Memory B cell (primary cell): ENCODE measurements around the gene DDTL.

ENCODE experiments used
- ATAC-seq: fragments of 150-1000 bp; cut with Tn5 transposase; 2 replicates; pipeline ENCODE4 v1.10.0; 2021; ENCODE audit warnings: low read depth, mild to moderate bottlenecking, moderate library complexity
- DNase-seq, 2 donors: peaks; one replicate each; pipeline ENCODE4 v3.0.0; 2022; ENCODE audit warnings: low spot score in 2 of 2
- H3K27ac Mint-ChIP-seq: one replicate; pipeline ENCODE4 v1.8.0; 2022; ENCODE audit warnings: mild to moderate bottlenecking, moderate library complexity, mixed read lengths
- H3K27me3 Mint-ChIP-seq: one replicate; pipeline ENCODE4 v1.8.0; 2022; ENCODE audit warnings: mixed read lengths
- H3K36me3 Mint-ChIP-seq: one replicate; pipeline ENCODE4 v1.8.0; 2022; ENCODE audit warnings: mild to moderate bottlenecking, mixed read lengths
- H3K4me1 Mint-ChIP-seq: one replicate; pipeline ENCODE4 v1.8.0; 2022; ENCODE audit warnings: mixed read lengths
- H3K4me3 Mint-ChIP-seq: one replicate; pipeline ENCODE4 v1.8.0; 2022; ENCODE audit warnings: mild to moderate bottlenecking, moderate library complexity, mixed read lengths
- H3K9me3 Mint-ChIP-seq: one replicate; pipeline ENCODE4 v1.8.0; 2022; ENCODE audit warnings: mixed read lengths

The DDTL gene

GRCh38 chr22:24005201-24005600, 38.5 kb downstream of the DDTL start, which contains the start of gene GSTT4:
TSS of gene GSTT4 (minus strand) at chr22:24005453. CDS start at chr22:24005356, 97 bp downstream.
- no peaks in the 10 kb centered on the region for H3K36me3 Mint-ChIP-seq
- H3K27me3 Mint-ChIP-seq: peaks cover 8% of the 10 kb centered on the region
- no peaks in the 10 kb centered on the region for H3K4me1 Mint-ChIP-seq
- ATAC-seq: no peak
- no peak within 1 kb of the TSS for H3K4me3 Mint-ChIP-seq
- H3K27ac Mint-ChIP-seq: no peak within 1 kb of the TSS
- DNase-seq: no peak
- no peaks in the 10 kb centered on the region for H3K9me3 Mint-ChIP-seq

GRCh38 chr22:24006207-24006913, 39.7 kb downstream of the DDTL start:
- Mint-ChIP-seq H3K27ac (no peak overlapping the region), H3K4me1 (peaks cover 6% of the 10 kb centered on the region), H3K4me3 (no peak overlapping the region)

DNA sequence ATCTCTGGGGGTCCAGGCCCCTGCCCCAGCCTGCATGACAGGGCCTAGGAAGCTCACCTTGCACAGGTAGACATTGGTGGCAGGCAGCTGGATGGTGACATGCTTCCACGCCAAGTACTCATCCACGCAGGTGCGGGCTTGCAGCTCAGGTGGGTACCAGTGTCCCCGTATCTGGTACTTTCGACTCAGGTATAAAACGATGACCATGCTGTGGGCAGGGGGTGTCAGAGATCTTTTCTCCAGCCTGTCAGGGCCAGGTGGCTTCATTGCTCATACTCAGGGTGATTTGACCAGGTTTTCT, 40.2 kb downstream of the DDTL start:
- H3K27ac Mint-ChIP-seq: no peak overlapping the region
- H3K36me3 Mint-ChIP-seq: no peaks in the 10 kb centered on the region
- H3K4me3 Mint-ChIP-seq: no peak overlapping the region
- H3K27me3 Mint-ChIP-seq: peaks cover 5% of the 10 kb centered on the region
- ATAC-seq: no peak
- H3K9me3 Mint-ChIP-seq: no peaks in the 10 kb centered on the region
- DNase-seq: no peak
- H3K4me1 Mint-ChIP-seq: peaks cover 9% of the 10 kb centered on the region

More at GRCh38 chr22:24006207-24006913, 39.7 kb downstream of the DDTL start:
- no peaks in the 10 kb centered on the region for H3K36me3 Mint-ChIP-seq
- H3K9me3 Mint-ChIP-seq: no peaks in the 10 kb centered on the region
- H3K27me3 Mint-ChIP-seq: peaks cover 6% of the 10 kb centered on the region
- ATAC-seq (no peak), DNase-seq (no peak)

DNA sequence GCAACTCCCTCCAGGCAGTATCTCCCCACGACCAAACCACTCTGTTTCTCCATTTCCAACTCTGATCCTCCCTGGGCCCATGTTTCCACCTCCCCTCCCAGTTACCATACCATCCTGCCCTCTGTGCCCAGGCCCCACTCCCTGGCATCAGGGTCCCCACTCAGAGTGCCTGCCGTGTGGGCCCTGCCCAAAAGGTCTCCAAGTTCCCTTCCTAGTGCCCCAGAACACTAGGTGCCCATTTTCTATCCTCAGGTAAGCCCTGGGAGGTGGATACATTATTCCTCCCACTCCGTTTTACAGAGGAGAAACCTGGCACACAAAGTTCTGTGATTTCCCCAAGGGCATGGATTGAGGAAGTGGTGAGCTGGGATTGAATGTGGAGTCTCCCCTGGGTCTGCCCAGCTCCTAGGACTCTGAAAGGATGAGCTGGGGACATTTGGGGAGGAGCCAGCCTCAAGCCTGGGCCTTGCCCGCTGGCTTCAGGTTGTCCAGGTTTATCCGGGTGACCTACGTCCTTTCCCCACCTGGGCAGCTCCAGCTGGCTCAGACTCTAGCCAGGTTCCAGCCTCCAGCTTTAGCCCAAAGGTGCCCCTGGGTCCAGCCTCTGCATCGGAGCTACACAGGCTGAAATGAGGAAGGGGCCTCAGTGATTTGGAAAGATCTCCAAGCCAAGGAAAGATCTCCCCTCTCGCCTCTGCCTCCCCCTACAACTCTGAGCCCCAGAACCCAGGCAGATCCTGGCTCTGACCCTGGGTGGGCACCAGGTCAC, 40.7 kb downstream of the DDTL start:
- Mint-ChIP-seq H3K4me3 (no peak overlapping the region), H3K4me1 (peaks cover 10% of the 10 kb centered on the region), H3K27ac (no peak overlapping the region), H3K36me3 (no peaks in the 10 kb centered on the region), H3K27me3 (peaks cover 2% of the 10 kb centered on the region), H3K9me3 (no peaks in the 10 kb centered on the region)
- DNase-seq (no peak), ATAC-seq (no peak)

GRCh38 chr22:24008022-24008283, 41.3 kb downstream of the DDTL start:
- Mint-ChIP-seq H3K9me3 (no peaks in the 10 kb centered on the region), H3K4me1 (peaks cover 11% of the 10 kb centered on the region), H3K27ac (no peak overlapping the region), H3K4me3 (no peak overlapping the region), H3K27me3 (peaks cover 2% of the 10 kb centered on the region), H3K36me3 (no peaks in the 10 kb centered on the region)
- no peak for ATAC-seq
- DNase-seq: no peak

GRCh38 chr22:24008381-24009226, 41.9 kb downstream of the DDTL start:
- no peaks in the 10 kb centered on the region for H3K9me3 Mint-ChIP-seq
- H3K36me3 Mint-ChIP-seq: no peaks in the 10 kb centered on the region
- H3K4me1 Mint-ChIP-seq: peaks cover 13% of the 10 kb centered on the region
- ATAC-seq: no peak
- H3K4me3 Mint-ChIP-seq: no peak overlapping the region
- H3K27me3 Mint-ChIP-seq: no peaks in the 10 kb centered on the region
- peak overlapping the region; percentile 17 for H3K27ac Mint-ChIP-seq
- no peak for DNase-seq

DNA sequence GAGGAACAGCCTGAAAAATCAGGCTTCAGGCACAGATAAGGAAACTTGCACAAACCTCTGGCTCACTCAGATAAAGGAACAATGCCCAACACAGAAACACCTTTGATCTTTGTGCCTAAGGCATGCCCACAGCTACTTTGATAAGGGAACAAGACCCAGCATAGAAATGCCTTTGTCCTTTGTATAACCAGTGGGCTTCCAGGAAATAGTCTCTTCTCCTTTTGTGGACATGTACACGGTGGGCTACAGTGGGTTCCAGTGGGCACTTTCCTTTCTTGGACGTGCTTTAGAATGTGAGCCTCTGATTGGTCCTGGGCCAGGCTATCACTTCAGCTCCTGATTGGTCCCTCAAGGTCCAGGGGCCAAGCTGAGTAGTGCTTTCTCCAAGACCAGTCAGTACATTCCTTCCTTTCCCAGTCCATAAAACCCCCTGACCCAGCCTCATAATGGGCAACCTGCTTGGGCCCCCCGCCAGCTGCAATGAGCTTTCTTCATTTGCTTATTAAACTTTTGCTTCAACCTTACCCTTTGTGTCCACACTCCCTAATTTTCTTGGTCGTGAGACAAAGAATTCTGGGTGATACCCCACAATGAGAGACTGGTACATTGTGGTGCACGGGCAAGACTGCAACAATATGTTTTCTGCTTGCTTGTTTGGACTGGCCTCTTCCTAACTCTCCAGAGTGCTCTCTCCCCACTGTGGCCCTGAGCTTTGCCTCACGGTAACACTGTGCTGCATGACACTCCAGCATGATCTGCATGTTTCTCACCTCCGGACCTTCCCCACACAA, 42.7 kb downstream of the DDTL start:
- ATAC-seq (no peak), DNase-seq (no peak)
- no peaks in the 10 kb centered on the region for H3K36me3 Mint-ChIP-seq
- H3K9me3 Mint-ChIP-seq: no peaks in the 10 kb centered on the region
- no peak overlapping the region for H3K4me3 Mint-ChIP-seq
- H3K4me1 Mint-ChIP-seq: peaks cover 18% of the 10 kb centered on the region
- peak overlapping the region; percentile 17 for H3K27ac Mint-ChIP-seq
- no peaks in the 10 kb centered on the region for H3K27me3 Mint-ChIP-seq

DNA sequence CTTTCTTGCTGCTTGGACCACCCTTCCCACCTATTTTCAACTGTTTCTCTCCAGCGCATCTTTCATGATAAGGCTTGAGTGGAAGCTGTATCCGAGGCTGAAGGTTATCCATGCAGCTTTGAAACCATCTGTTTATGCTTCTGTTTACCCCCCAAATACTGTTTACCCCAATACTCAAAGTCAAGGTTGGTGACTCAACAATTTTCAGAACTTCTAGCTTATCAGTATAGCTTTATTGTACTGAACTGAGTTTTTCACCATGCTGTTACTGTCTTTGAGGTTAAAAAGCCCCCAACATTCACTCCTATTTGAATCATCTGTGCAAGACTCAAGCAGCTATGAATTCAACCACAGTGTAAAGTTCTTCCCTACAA, 43.3 kb downstream of the DDTL start:
- H3K4me3 Mint-ChIP-seq: peak overlapping the region; percentile 25
- H3K27me3 Mint-ChIP-seq: no peaks in the 10 kb centered on the region
- no peak overlapping the region for H3K27ac Mint-ChIP-seq
- H3K4me1 Mint-ChIP-seq: peaks cover 22% of the 10 kb centered on the region
- H3K9me3 Mint-ChIP-seq: no peaks in the 10 kb centered on the region
- no peak for DNase-seq
- no peak for ATAC-seq
- H3K36me3 Mint-ChIP-seq: no peaks in the 10 kb centered on the region

- H3K4me1 Mint-ChIP-seq: peaks cover 22% of the 10 kb centered on the region
- H3K36me3 Mint-ChIP-seq: peaks cover 4% of the 10 kb centered on the region
- H3K27ac Mint-ChIP-seq: peak overlapping the region; percentile 98
- no peak for ATAC-seq
- no peaks in the 10 kb centered on the region for H3K27me3 Mint-ChIP-seq
- peak overlapping the region; percentile 98 for H3K4me3 Mint-ChIP-seq
- H3K9me3 Mint-ChIP-seq: no peaks in the 10 kb centered on the region
- no peak for DNase-seq
These were observed 45.0 kb downstream of the DDTL start for GRCh38 chr22:24011735-24012068.

DNA sequence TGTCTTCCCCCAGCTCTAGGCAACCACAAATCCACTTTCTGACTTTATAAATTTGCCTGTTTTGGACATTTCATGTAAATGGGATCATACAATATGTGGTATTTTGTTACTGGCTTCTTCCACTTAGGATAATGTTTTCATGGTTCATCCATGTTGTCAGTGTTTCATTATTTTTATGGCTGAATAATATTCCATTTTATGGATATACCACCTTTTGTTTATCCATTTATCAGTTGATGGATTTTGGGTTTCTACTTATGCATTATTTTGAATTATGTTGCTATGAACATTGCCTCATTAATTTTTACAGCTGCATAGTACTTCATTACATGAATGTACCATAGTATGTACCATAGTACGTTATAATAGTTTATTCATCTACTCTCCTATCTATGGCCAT, 49.5 kb downstream of the DDTL start:
- H3K27me3 Mint-ChIP-seq: no peaks in the 10 kb centered on the region
- peaks cover 8% of the 10 kb centered on the region for H3K36me3 Mint-ChIP-seq
- peaks cover 21% of the 10 kb centered on the region for H3K4me1 Mint-ChIP-seq

DNA sequence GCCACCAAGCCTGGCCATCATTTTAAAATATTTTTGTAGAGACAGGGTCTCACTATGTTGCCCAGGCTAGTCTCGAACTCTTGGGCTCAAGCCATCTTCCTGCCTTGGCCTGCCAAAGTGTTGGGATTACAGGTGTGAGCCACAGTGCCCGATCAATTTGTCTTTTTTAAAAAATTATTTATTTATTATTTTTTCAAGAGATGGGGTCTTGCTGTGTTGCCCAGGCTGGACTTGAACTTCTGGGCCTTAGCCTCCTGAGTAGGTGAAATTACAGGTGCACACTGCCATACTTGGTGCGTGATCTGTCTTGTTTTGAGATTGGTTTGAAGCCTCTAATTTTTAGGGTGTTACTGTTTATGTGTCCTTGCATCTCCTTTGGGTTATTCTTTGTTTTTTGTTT, 54.6 kb downstream of the DDTL start:
- ATAC-seq (no peak), DNase-seq (no peak)
- Mint-ChIP-seq H3K4me1 (peaks cover 7% of the 10 kb centered on the region), H3K27ac (no peak overlapping the region), H3K27me3 (no peaks in the 10 kb centered on the region), H3K36me3 (peaks cover 15% of the 10 kb centered on the region), H3K4me3 (no peak overlapping the region), H3K9me3 (no peaks in the 10 kb centered on the region)

More for the DNA sequence above, 49.5 kb downstream of the DDTL start:
- no peak for ATAC-seq
- Mint-ChIP-seq H3K27ac (no peak overlapping the region), H3K9me3 (no peaks in the 10 kb centered on the region), H3K4me3 (no peak overlapping the region)
- no peak for DNase-seq
